GM23338 (cell line): ENCODE data around the gene LPP. TPM values are rescaled to one million over a fixed set of nuclear protein-coding genes. Genes with fewer than 3 reads are reported as not detected.

Experiments used
- ATAC-seq: fragments of 200-7000 bp; cut with Tn5 transposase; 3 replicates; pipeline ENCODE4 v1.9.1; 2020
- DNase-seq: peaks from one replicate; pipeline ENCODE4 v3.0.0-alpha.2; 2015; ENCODE audit warnings: low spot score
- H2AFZ ChIP-seq: fragments of 200-600 bp; sonication (generic); 2 replicates; pipeline ENCODE4 v1.8.0; 2016; ENCODE audit warnings: antibody characterized with exemption, mild to moderate bottlenecking, moderate library complexity
- H3F3A ChIP-seq: fragments of 200-600 bp; sonication (generic); replicated peaks from 2 replicates; pipeline ENCODE4 v1.8.0; 2017; ENCODE audit warnings: antibody characterized with exemption, mixed run types, low read depth
- H3K27ac ChIP-seq: fragments of 200-600 bp; sonication (generic); 2 replicates; pipeline ENCODE4 v1.6.1; 2016; ENCODE audit warnings: low read depth
- H3K27me3 ChIP-seq: fragments of 200-600 bp; sonication (generic); 2 replicates; pipeline ENCODE4 v1.8.0; 2016; ENCODE audit warnings: mild to moderate bottlenecking, mixed run types, moderate library complexity; ENCODE audit not compliant: insufficient read depth
- H3K36me3 ChIP-seq: fragments of 200-600 bp; sonication (generic); 2 replicates; pipeline ENCODE4 v1.8.0; 2016; ENCODE audit warnings: mild to moderate bottlenecking; ENCODE audit not compliant: insufficient read depth
- H3K4me1 ChIP-seq: fragments of 200-600 bp; sonication (generic); 2 replicates; pipeline ENCODE4 v1.8.0; 2016; ENCODE audit warnings: mild to moderate bottlenecking, moderate library complexity; ENCODE audit not compliant: insufficient read depth
- H3K4me2 ChIP-seq: fragments of 200-600 bp; sonication (generic); 2 replicates; pipeline ENCODE4 v1.7.1; 2017; ENCODE audit warnings: mixed run types
- H3K4me3 ChIP-seq: fragments of 200-600 bp; sonication (generic); 2 replicates; pipeline ENCODE4 v1.6.1; 2016; ENCODE audit warnings: mixed run types
- H3K79me2 ChIP-seq: fragments of 200-600 bp; sonication (generic); replicated peaks from 2 replicates; pipeline ENCODE4 v1.8.0; 2017; ENCODE audit warnings: mild to moderate bottlenecking; ENCODE audit not compliant: insufficient read depth
- H3K9me2 ChIP-seq: fragments of 200-600 bp; sonication (generic); 2 replicates; pipeline ENCODE4 v1.8.0; 2017; ENCODE audit not compliant: insufficient read depth
- H4K20me1 ChIP-seq: fragments of 200-600 bp; sonication (generic); replicated peaks from 2 replicates; pipeline ENCODE4 v1.8.0; 2017; ENCODE audit warnings: mild to moderate bottlenecking; ENCODE audit not compliant: insufficient read depth
- H3K27ac Mint-ChIP-seq: 2 replicates; pipeline ENCODE4 v1.8.0; 2020; ENCODE audit warnings: inconsistent platforms, mild to moderate bottlenecking, moderate library complexity, mixed read lengths
- H3K27me3 Mint-ChIP-seq: 3 replicates; pipeline ENCODE4 v1.8.0; 2022; ENCODE audit warnings: low read depth, mild to moderate bottlenecking, moderate library complexity, mixed read lengths, inconsistent platforms; ENCODE audit not compliant: insufficient read depth, poor library complexity
- H3K36me3 Mint-ChIP-seq: 3 replicates; pipeline ENCODE4 v1.8.0; 2021; ENCODE audit warnings: low read depth, mild to moderate bottlenecking, inconsistent platforms, moderate library complexity, mixed read lengths
- H3K4me1 Mint-ChIP-seq: 3 replicates; pipeline ENCODE4 v1.8.0; 2020; ENCODE audit warnings: mild to moderate bottlenecking, inconsistent platforms, mixed read lengths
- H3K4me3 Mint-ChIP-seq: 3 replicates; pipeline ENCODE4 v1.8.0; 2021; ENCODE audit warnings: moderate library complexity, mild to moderate bottlenecking, inconsistent platforms, mixed read lengths
- H3K9me3 Mint-ChIP-seq: 3 replicates; pipeline ENCODE4 v1.8.0; 2020; ENCODE audit warnings: moderate library complexity, mild to moderate bottlenecking, inconsistent platforms, mixed read lengths
- CREB1 ChIP-seq: fragments of 250-450 bp; sonication (Bioruptor Pico); IDR thresholded peaks from 2 replicates; pipeline ENCODE4 v1.5.0; 2020; ENCODE audit warnings: low read depth, mild to moderate bottlenecking, moderate library complexity
- CTCF ChIP-seq, 2 experiments: fragments of 200-600 bp in 1 of 2; sonication (generic) in 1 of 2; conservative IDR thresholded peaks; 2 replicates each; pipeline versions ENCODE4 v1.5.1 to v1.6.1; 2016 to 2017; ENCODE audit warnings: antibody characterized with exemption in 2 of 2, low read depth in 2 of 2, mild to moderate bottlenecking in 2 of 2, moderate library complexity in 1 of 2
- ETS1 ChIP-seq: IDR thresholded peaks from 2 replicates; pipeline ENCODE4 v1.6.1; 2016; ENCODE audit warnings: antibody characterized with exemption
- EZH2 ChIP-seq: fragments of 200-600 bp; sonication (generic); IDR thresholded peaks from one replicate; pipeline ENCODE4 v1.8.0; 2017; ENCODE audit warnings: antibody characterized with exemption, mild to moderate bottlenecking, low read depth; ENCODE audit not compliant: unreplicated experiment
- EZH2phosphoT487 ChIP-seq: fragments of 200-600 bp; sonication (generic); IDR thresholded peaks from one replicate; pipeline ENCODE4 v1.8.1; 2018; ENCODE audit warnings: antibody characterized with exemption; ENCODE audit not compliant: unreplicated experiment
- JUNB ChIP-seq: IDR thresholded peaks from one replicate; pipeline ENCODE4 v1.6.1; 2016; ENCODE audit warnings: antibody characterized with exemption; ENCODE audit not compliant: unreplicated experiment
- NANOG ChIP-seq: IDR thresholded peaks from 2 replicates; pipeline ENCODE4 v1.6.1; 2016; ENCODE audit warnings: antibody characterized with exemption, borderline replicate concordance
- POLR2AphosphoS5 ChIP-seq: IDR thresholded peaks from 2 replicates; pipeline ENCODE4 v1.6.1; 2016; ENCODE audit warnings: antibody characterized with exemption, low read depth
- REST ChIP-seq: IDR thresholded peaks from one replicate; pipeline ENCODE4 v1.6.1; 2018; ENCODE audit warnings: antibody characterized with exemption; ENCODE audit not compliant: unreplicated experiment
- STAT1 ChIP-seq: IDR thresholded peaks from one replicate; pipeline ENCODE4 v1.6.1; 2016; ENCODE audit warnings: antibody characterized with exemption; ENCODE audit not compliant: unreplicated experiment
- ZNF114 ChIP-seq: fragments of 250-450 bp; sonication (Bioruptor Pico); IDR thresholded peaks from 2 replicates; pipeline ENCODE4 v1.5.0; 2020; ENCODE audit warnings: mild to moderate bottlenecking, moderate library complexity
- ZNF331 ChIP-seq: fragments of 250-450 bp; sonication (Bioruptor Pico); IDR thresholded peaks from 2 replicates; pipeline ENCODE4 v1.5.0; 2020; ENCODE audit warnings: low read depth, mild to moderate bottlenecking, moderate library complexity
- ZNF462 ChIP-seq: fragments of 250-450 bp; sonication (Bioruptor Pico); IDR thresholded peaks from 2 replicates; pipeline ENCODE4 v1.5.0; 2020; ENCODE audit warnings: mild to moderate bottlenecking, moderate library complexity
- polyA plus RNA-seq: library from polyadenylated mRNA; unstranded; fragments of >200 nt; fragmentation: Nextera tagmentation; extraction: Ambion mirVana; gene quantifications from 2 replicates; pipeline ENCODE4 v1.2.1, GENCODE V29; 2016
- total RNA-seq: library from RNA; depleted of rRNA; stranded (reverse); fragments of >200 nt; shearing (Covaris generic); gene quantifications from 2 replicates; pipeline ENCODE4 v1.2.3, GENCODE V29; 2014

The LPP gene
- total and polyA plus RNA-seq, 2 experiments from 2014 or later: 23.0 to 35.2 TPM

GRCh38 chr3:188658606-188659005 lies 504.6 kb downstream of the LPP start:
- H3K4me1 ChIP-seq: no peaks in the 10 kb centered on the region
- H2AFZ ChIP-seq: no peak overlapping the region
- H3K27ac ChIP-seq: no peak overlapping the region
- H3F3A ChIP-seq: no peaks in the 10 kb centered on the region
- no peaks in the 10 kb centered on the region for H3K36me3 Mint-ChIP-seq
- no peak overlapping the region for H3K4me3 ChIP-seq
- no peaks in the 10 kb centered on the region for H3K9me2 ChIP-seq
- H4K20me1 ChIP-seq: no peaks in the 10 kb centered on the region
- DNase-seq: no peak
- no peaks in the 10 kb centered on the region for H3K27me3 ChIP-seq
- no peaks in the 10 kb centered on the region for H3K79me2 ChIP-seq
- no peak overlapping the region for H3K27ac Mint-ChIP-seq
- TF ChIP-seq POLR2AphosphoS5: no peak
- TF ChIP-seq ETS1: no peak
- TF ChIP-seq ZNF331 (CRISPR knock-in tag): no peak
- TF ChIP-seq NANOG: no peak
- no peak for TF ChIP-seq CTCF (conservative IDR thresholded peaks at IDR 0.05; ENCODE audit: low read depth in 2 of 2)
- TF ChIP-seq ZNF462 (CRISPR knock-in tag): no peak
- no peak for TF ChIP-seq REST
- no peak for TF ChIP-seq ZNF114
- no peak for TF ChIP-seq CREB1 (CRISPR knock-in tag)
- TF ChIP-seq STAT1: no peak
- no peak for TF ChIP-seq JUNB
- no peak for TF ChIP-seq EZH2phosphoT487
- TF ChIP-seq EZH2: no peak
- no peaks in the 10 kb centered on the region for H3K36me3 ChIP-seq
- ATAC-seq: no peak
- no peak overlapping the region for H3K4me2 ChIP-seq
- no peaks in the 10 kb centered on the region for H3K9me3 Mint-ChIP-seq
- peaks cover 4% of the 10 kb centered on the region; the same call in 2 of the 3 replicates for H3K4me1 Mint-ChIP-seq
- no peaks in the 10 kb centered on the region for H3K27me3 Mint-ChIP-seq
- no peak overlapping the region for H3K4me3 Mint-ChIP-seq
